Putamen (tissue), 1 donor: ENCODE data around the gene EPHB1.
"Not testable (repeated sequence)": the region's sequence is repeated elsewhere in the genome, so short reads cannot be mapped to it uniquely, and the experiment has no call there.

Experiments
- DNase-seq: peaks from one replicate; pipeline ENCODE4 v3.0.0-alpha.2; 2016; ENCODE audit warnings: low spot score

Gene EPHB1

DNA sequence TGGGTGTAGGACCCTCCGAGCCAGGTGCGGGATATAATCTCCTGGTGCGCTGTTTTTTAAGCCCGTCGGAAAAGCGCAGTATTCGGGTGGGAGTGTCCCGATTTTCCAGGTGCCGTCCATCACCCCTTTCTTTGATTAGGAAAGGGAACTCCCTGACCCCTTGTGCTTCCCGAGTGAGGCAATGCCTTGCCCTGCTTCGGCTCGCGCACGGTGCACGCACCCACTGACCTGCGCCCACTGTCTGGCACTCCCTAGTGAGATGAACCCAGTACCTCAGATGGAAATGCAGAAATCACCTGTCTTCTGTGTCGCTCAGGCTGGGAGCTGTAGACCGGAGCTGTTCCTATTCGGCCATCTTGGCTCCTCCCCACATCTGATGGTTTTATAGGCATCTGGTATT lies 210.6 kb downstream of the EPHB1 start:
- DNase-seq = not testable (repeated sequence)

DNA sequence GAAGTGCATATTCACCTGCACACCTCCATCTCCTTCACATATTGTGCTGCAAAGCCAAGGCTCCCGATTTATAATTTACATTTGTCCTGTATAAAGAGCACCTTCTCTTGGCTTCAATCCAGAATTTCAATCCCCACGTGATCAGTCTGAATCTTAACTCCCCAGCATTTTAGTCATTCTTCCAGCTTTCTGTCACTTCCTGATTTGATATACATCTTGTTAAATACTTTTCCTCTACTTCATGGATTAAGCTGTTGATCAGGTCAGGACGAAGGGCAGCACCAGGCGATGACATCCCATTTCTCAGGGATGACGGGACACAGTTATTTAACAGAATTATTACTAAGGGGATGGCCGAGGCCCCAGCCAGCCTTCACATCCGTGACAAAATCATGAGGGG lies 212.5 kb downstream of the EPHB1 start:
- no peak for DNase-seq

DNA sequence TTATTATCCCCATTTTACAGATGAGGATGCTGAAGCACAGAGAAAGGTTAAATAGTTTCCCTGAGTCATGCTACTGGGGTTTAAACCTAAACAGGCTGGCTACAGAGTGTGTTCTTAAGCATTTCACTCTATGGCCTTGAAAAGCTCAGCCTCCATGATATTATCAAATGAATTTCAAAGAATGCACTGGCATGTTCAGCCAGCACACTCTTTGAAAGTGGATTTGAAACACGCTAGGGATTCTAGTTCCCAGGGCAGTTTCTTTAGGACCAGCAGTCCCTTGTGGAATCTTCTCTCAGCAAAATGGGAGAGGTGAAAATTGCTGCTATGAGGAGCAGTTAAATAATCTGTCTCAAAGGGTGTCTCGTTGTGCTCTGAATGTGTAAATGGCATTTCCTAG lies 213.3 kb downstream of the EPHB1 start:
- no peak for DNase-seq

DNA sequence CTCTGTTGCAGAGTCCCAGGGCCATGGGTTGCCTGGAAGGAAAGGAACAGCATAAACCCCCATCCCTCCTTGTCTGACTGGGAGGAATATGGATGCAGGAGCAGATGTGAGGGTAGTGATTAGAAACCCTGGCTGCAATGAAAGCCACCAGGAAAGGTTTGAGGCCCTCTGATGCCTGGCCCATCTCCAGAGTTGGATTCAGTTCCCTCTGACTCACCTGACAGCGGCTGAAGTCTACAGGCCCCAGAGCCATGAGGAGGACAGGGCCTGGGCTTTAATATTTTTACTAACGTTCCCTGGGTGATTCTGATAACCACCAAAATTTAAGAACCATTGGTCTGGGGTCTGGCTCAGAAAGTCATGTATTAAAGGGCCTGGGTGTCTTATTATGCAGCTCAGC lies 214.0 kb downstream of the EPHB1 start:
- DNase-seq = no peak

DNA sequence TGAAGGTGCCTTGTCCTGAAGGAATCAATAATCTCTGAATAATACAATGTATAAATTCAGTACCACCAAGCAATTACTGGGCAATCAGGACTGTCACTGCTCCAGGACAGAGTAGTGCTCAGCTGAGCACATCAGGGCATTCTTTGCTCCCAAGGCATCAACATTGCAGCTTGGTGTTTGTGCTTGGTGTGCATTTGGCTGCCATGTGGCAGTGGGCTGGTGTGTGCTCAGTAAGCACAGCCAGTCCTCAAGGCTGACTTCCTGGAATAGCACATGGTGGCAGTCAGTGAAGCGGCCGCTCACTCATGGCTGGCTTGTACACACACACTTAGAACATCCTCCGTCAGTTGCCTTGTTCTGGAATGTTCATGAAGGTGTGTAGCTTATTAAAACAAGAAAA lies 217.0 kb downstream of the EPHB1 start:
- no peak for DNase-seq

DNA sequence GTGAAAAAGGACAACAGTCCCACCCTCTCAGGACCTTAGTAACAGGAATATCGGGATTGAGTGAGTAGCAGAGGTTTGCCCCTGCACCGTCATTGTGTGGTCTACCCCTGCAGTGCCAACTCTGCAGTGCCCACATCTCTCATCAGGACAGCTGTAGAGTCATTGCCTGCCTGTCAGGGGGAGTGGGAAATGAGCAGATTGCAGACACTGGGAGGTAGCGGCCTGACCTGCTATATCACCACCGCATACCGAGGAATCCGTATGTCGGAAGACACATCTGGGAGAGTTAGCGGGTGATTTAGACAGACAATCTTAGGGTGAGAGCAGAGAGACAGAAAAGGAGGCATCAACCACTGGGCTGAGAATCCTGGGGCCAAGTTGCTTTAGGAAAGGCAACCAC lies 218.1 kb downstream of the EPHB1 start:
- no peak for DNase-seq

DNA sequence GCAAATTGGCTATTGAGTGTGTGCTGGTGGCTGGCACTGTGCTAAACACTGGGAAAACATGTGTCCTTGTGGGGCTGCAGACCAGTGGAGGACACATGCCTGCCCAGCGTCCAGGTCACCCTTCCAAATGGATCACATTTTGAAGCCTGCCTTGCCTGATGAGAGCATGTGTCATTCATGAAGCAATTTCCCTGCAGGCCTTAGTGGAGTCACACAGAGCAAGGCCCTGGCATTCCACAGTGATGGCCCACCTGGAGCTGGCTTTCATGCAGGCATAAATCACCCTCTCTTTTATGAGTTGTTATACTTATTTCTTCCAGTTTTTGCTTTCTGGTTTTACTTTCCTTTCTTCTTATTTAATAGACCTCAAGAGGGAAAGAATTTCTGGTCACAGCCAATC lies 219.5 kb downstream of the EPHB1 start:
- DNase-seq = no peak

DNA sequence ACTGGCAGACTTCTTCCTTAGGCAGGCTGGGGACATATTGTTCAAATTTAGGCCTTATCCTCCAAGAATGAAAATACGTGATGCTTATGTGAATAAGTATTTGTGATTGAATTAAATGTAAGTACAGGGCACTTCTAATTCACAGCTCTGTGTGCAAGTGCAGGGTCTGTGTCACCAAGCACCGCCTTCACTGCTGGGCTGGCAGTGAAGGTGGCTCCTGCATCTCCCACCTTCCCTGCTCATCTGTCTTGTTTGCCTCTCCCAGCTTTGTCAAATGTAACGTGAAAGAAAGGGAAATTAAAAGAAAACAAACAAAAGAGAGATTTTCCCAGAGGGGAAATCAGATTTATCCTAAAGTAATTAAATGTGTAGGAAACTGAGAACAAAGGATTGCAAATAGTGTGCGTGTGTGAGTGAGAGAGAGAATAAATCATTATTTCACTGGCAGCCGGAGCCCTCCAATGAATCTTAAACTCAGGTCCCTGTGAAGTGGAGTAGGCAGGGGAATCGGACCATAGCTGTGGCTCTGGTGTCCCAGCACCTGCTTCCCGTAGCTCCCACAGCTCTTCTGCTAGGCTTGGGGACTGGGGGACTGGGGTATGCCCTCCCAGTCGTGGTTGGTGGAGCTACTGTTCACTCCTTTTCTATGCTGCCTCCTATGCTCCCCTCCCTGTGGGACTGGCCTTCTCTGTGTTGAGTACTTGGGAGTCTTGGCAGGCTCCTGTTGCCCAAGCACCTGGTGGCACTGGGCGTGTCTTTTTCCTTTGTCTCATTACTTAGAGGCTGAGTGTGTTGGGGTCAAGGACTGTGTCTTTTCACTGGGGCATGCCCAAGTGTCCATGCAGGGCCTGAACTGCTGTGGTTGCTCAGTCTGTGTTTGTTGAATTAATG lies 222.2 kb downstream of the EPHB1 start:
- DNase-seq = no peak

DNA sequence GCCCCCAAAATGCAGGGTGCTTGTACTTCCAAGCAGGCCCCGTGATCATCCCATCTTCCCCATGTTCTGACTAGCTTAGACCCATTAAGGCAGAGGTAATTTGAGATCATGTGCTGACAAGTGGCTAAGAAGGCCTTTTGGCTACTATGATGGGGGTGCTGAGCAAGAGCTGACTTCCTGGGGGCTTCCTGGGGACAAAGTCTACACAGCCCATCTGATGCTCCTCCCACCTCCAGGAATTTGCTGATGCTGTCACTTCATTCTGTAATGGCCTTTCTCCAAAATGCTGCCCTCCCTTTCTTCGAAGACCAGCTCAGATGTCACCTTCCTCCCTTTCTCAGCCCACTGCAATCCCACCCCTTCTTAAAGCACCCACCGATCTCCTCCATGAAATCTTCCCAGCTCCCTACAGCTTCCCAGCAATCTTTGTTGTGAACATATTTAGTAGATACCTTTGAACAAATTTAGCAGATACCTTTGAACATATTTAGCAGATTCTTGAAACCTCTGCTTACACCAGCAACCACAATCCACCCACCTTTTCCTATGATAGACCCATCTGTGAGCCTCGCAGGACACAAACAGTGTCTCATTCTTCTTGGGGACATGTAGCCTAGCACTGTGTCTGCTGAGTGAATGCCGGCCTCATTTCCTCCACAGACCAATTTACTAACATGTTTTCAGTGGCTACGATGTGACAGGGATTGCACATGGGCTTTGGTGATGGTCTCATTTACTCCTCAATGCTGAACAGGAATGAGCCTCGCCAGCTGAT lies 223.3 kb downstream of the EPHB1 start:
- no peak for DNase-seq

DNA sequence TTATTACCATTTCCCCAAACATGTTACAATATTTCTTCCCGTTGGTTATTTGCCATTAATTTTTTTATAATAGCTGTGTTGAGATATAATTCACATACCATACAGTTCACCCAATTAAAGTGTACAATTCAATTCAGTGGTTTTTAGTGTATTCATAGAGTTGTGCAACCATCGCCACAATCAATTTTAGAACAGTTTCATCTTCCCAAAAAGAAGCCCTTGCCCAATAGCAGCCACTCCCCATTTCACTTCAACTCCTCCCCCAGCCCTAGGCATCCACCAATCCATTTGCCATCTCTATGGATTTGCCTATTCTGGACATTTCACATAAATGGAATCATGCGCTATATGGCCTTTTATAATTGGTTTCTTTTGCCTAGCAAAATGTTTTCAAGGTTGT lies 225.1 kb downstream of the EPHB1 start:
- DNase-seq = no peak

DNA sequence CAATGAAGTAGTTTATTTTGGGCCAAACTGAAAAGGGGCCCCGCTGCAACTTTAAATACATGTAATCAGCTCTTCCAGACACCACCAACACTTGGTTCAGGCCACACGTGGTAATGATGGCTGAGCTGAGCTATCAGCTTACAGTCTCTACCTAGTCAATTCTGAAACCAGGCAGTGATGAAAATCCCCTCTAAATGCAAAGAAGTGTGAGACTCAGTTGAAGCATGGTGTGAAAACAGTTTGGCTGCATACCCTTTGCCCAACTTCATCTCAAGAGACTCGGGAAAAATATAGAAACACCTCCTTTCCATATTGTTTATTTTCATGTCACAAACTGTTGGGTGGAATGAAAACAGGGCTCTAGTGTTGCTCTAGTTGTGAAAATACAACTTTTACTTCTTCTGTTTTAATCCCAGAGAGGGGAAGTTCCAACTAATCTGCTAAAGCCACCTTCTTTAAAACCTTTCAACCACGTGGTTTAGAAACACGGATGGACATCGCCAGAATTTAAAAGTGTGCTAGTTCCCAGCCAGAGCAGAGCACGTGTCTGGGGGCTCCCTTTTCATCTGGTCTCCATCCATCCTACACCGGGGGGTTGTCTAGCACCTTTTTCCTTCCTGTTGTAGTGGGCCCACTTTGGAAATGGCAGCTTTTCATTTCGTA lies 229.1 kb downstream of the EPHB1 start:
- no peak for DNase-seq

DNA sequence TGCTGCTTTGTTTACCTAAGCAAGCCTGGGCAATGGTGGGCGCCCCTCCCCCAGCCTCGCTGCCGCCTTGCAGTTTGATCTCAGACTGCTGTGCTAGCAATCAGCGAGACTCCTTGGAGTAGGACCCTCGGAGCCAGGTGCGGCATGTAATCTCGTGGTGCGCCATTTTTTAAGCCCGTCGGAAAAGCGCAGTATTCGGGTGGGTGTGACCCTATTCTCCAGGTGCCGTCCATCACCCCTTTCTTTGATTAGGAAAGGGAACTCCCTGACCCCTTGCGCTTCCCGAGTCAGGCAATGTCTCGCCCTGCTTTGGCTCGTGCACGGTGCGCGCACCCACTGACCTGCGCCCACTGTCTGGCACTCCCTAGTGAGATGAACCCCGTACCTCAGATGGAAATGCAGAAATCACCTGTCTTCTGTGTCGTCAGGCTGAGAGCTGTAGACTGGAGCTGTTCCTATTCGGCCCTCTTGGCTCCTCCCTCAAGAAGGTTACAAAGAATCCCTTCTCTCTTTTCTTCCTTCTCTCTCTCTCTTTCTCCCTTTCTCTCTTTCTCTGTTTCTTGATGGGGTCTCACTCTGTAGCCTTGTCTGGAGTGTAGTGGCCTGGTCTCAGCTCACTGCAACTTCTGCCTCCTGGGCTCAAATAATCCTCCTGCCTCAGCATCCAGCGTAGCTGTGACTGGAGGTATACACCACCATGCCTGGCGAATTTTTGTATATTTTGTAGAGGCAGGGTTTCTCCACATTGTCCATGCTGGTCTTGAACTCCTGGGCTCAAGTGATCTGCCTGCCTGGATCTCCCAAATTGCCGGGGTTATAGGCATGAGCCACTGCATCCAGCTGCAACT lies 235.9 kb downstream of the EPHB1 start:
- not testable (repeated sequence) for DNase-seq

DNA sequence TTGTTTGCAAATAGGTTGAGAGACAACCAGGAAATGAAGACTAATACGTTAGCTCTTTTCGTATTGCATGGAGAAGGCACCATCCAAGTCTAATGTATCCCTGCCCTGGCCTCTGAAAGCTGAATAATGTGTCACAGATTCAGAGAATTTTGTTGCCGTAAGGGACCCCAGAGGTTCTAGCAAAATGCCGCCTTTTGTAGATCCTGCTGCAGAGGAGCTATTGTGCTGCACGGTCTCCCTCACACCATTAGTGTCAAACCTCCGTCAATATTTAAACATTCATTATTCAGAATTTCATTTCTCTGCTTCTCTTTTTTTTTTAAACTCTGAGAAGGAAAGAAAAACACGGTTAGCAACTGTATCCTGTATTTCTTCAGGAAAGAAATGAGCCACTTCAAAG lies 238.7 kb downstream of the EPHB1 start:
- no peak for DNase-seq

DNA sequence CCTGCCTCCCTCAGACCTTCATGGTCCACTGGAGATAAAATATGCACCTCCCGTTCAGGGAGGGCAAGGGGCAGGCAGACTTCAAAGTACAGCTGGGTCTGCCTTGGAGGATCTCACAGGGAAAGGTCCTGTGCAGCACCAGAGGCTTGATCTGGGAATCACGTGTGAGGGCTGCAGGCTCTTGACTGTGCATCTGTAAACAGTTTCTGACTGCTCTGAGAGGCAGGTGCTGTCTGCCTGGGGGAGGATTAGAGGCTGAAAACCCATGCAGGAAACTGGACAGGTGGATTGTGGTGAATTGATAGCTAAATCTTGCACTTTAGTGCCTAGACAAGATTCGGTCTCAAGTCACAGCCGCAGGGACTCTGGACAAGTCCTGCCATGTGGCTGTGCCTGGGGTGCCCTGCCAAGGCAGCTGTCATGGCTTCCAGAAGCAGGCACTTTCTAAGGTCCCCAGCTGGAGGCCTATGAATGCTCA lies 239.3 kb downstream of the EPHB1 start:
- DNase-seq = no peak

DNA sequence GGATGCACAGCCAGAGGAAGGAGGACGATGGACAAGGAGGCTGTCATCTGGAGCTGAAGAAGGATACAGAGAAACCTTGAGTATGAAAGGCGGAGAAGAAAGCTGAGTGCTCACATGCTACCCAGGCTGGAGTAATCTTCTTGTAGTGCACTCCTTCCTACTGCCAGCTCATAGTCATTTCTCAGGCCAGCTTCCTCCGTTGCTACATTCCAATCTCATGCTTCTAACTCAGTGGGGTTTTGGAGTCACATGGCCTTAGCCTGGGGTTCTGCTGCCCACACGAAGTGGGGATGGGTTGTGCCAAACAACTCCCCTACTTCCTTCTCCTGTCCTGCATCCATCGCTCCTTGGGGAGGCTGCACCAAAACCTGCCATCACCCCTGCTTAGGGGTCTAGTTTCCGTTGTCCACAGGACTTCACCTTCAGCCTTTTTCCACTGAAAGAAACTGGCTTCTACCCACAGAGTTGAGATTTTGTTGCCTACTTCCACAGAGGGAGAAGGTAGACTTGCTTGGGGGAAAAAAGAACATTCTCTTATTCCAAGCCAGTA lies 239.9 kb downstream of the EPHB1 start:
- no peak for DNase-seq

DNA sequence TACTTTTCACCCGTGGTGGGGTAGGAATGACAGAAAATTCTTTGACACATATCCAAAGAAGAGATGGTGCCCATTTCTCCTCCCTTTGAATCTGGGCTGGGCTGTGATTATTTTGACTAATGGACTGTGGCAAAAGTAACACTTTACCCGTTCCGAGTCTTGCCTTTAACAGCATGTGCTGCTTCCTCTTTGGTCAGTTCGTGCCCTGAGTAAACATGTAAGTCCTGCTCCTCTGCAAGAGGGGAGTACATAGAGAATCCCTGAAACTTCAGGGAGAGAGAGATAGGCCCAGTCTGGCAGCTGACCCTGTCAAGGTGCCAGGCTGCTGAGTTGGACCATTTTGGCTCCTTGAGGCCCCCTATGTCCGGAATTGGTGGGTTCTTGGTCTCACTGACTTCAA lies 243.1 kb downstream of the EPHB1 start:
- DNase-seq = no peak

DNA sequence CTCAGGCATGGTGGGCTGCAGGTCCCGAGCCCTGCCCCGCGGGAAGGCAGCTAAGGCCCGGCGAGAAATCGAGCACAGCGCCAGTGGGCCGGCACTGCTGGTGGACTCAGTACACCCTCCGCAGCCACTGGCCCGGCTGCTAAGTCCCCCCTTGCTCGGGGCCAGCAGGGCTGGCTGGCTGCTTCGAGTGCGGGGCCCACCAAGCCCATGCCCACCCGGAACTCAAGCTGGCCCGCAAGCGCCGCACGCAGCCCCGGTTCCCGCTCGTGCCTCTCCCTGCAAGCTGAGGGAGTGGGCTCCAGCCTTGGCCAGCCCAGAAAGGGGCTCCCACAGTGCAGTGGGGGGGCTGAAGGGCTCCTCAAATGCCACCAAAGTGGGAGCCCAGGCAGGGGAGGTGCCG lies 244.5 kb downstream of the EPHB1 start:
- not testable (repeated sequence) for DNase-seq

DNA sequence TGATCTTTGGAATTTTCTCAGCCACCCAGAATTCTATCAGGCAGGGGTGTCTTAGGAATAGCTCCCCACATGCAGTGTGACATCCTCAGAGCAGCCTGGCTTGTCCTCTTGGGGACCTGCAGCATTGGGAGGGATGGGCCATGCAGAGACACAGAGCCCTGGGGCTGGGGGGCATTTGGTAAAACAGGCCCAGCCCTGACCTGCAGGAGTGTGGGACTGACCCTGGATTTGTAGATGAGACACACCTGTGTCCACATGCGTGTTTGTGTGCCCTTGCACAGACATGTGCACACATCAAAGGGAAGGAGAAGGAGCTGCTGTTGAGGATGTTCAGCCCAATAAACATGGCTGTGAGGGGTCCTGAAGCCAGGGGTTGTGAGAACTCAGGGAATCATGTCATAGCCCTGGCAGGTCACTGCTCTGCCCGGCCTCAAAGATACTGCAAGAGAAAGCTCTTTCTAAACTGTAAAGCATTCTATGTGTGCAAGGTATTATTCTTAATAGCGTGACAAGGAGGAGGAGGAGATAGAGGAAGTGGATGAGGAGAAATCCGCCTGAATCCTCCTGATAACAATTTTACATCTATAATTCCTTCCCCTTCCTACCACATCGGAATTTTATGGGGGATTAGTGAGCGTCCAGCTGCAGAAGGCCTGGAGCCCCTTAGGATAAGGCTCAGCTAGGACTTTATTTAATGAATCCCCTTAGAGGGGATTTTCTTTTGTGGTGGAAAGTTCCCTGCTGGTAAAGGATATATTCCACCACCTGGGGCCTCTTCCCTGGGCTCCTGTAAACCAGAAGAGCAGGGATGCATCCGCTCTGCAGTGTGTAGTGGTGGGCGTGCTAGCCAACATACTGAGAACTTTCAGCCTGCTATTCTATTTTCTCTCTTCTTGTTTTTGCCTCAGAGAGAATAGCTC lies 245.5 kb downstream of the EPHB1 start:
- no peak for DNase-seq

DNA sequence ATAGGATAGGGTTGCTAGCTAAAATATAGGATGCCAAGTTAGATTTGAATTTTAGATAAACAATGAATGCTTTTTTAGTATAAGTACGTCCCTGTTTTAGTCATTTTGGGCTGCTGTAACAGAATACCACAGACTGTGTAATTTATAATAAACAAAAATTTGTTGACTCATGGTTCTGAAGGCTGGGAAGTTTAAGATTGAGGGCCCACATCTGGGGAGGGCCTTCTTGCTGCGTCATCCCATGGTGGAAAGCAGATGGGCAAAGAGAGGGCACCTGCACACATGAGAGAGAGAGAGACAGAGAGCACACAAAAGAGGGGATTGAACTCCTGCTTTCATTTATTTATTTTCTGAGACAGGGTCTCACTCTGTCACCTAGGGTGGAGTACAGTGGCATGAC lies 246.5 kb downstream of the EPHB1 start:
- no peak for DNase-seq

DNA sequence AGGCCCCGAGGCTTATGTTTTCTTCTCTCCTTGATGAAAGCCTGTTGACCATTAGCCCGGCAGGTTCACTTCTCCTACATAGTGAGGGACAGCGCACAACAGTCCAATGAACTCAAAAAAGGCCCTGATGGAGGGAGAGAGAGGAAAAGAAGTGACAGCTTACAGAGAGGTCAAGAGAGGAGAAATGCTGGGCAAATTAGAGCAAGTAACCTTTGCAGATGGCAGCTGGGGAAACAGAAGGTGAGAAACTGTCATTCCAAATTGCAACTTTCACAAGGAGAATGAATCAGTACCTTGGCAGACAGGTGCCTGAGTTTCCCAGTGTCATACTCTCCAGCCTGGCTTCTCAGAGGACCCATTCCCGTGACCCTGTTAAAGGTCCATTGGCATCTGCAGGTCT lies 252.0 kb downstream of the EPHB1 start:
- no peak for DNase-seq
